Kidney epithelial cell (primary cell): ENCODE measurements around the gene IGF2. TPM values are rescaled to one million over a fixed set of nuclear protein-coding genes. Genes with fewer than 3 reads are reported as not detected.

Experiments used
- DNase-seq: peaks from one replicate; pipeline ENCODE4 v3.0.0-alpha.2; 2010; ENCODE audit warnings: low read depth
- H3K27me3 ChIP-seq: 2 replicates; pipeline ENCODE4 v1.6.0; 2011; ENCODE audit warnings: low read length; ENCODE audit not compliant: control insufficient read depth, insufficient read depth
- H3K36me3 ChIP-seq: 2 replicates; pipeline ENCODE4 v1.5.1; 2011; ENCODE audit warnings: low read length; ENCODE audit not compliant: control insufficient read depth, insufficient read depth
- H3K4me3 ChIP-seq: 2 replicates; pipeline ENCODE4 v1.5.1; 2011; ENCODE audit warnings: low read depth, mild to moderate bottlenecking, control low read depth, low read length
- CTCF ChIP-seq: IDR thresholded peaks from 2 replicates; pipeline ENCODE4 v1.5.1; 2011; ENCODE audit warnings: mild to moderate bottlenecking, moderate library complexity, low read length, control low read depth, inconsistent platforms; ENCODE audit not compliant: insufficient read depth, poor library complexity, severe bottlenecking
- total RNA-seq: library from RNA; depleted of rRNA; stranded (reverse); fragments of >200 nt; gene quantifications from 2 replicates; pipeline ENCODE4 v1.2.3, GENCODE V29; 2015

IGF2 gene
- total RNA-seq, 1 donor from 2014 or later, result 8.7 TPM

GRCh38 chr11:2091112-2091746 is 48.0 kb downstream of the IGF2 start:
- H3K36me3 ChIP-seq, result no peaks in the 10 kb centered on the region
- DNase-seq, result no peak
- no peaks in the 10 kb centered on the region for H3K27me3 ChIP-seq
- no peak overlapping the region for H3K4me3 ChIP-seq
- no peak for TF ChIP-seq CTCF

GRCh38 chr11:2090172-2091111 is 48.7 kb downstream of the IGF2 start:
- Histone ChIP-seq H3K27me3 (no peaks in the 10 kb centered on the region), H3K36me3 (no peaks in the 10 kb centered on the region), H3K4me3 (no peak overlapping the region)
- no peak for TF ChIP-seq CTCF
- DNase-seq, result no peak

GRCh38 chr11:2089536-2090165 is 49.5 kb downstream of the IGF2 start:
- H3K36me3 ChIP-seq, result no peaks in the 10 kb centered on the region
- DNase-seq, result no peak
- no peak for TF ChIP-seq CTCF
- H3K27me3 ChIP-seq, result no peaks in the 10 kb centered on the region
- no peak overlapping the region for H3K4me3 ChIP-seq

DNA sequence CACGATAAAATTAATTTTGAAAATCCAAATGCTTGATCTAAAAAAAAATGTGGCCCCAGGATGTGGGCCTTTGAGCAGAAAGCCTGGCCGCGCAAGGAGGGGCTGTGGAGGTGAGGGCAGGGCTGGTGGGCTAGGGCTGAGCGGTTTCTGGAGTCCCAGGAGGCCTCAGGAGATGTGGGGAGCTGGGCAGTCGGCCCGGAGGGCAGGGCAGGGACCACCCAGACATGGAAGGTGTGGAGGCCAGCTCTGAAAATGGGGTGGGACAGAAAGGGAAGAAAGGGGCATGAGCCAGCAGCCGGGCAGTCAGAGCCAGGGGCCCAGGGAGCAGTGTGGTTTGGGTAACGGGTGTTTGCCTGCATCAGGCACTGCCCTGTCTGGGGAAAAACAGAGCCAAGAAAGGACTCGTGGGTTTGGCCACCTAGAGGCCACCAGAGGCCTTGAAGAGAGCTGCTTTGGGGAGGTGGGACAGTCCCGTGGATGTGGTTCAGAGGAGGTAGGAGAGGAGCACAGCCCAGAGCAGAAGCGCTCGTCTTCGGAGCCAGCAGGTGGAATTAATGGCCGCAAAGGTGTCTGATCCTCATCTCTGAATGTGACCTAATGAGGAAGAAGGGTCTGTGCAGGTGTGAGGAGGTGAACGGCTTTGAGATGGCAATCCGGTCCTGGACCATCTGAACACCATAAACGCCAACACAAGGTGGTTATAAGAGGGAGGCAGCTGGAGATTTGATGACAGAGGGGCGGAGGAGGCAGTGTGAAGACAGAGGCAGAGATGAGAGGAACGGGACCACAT is 50.2 kb downstream of the IGF2 start:
- TF ChIP-seq CTCF, result no peak
- H3K36me3 ChIP-seq, result no peaks in the 10 kb centered on the region
- H3K27me3 ChIP-seq, result no peaks in the 10 kb centered on the region
- no peak overlapping the region for H3K4me3 ChIP-seq
- DNase-seq, result no peak

DNA sequence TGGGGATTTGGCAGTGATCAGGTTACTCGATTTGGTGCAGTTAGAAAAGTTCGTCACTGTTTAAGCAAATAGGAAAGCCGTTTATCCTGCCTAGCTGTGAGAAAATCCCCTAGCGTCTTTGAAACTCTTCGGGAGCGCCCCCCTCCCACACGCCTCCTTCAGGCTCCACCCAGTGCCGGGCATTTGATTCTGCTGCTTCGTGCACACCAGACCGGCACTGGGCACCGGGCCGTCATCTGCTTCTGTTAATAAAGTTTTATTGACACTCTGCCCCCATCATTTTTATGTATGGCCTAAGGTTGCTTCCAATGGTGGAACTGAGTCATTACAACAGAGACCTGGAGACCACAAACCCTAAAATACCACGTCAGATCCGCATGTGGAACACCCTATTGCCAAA is 50.9 kb downstream of the IGF2 start:
- H3K27me3 ChIP-seq, result no peaks in the 10 kb centered on the region
- no peak for DNase-seq

More for the DNA sequence above, 50.9 kb downstream of the IGF2 start:
- TF ChIP-seq CTCF, result no peak
- Histone ChIP-seq H3K36me3 (no peaks in the 10 kb centered on the region), H3K4me3 (no peak overlapping the region)
